ENCODE results near the gene KRTAP4-5. TPM values are rescaled to one million over a fixed set of nuclear protein-coding genes. Genes with fewer than 3 reads are reported as not detected.
"Not testable (repeated sequence)": the region's sequence is repeated elsewhere in the genome, so short reads cannot be mapped to it uniquely, and the experiment has no call there.

KRTAP4-5 gene
- total RNA-seq, 1 experiment from 2014 or later: not detected

DNA sequence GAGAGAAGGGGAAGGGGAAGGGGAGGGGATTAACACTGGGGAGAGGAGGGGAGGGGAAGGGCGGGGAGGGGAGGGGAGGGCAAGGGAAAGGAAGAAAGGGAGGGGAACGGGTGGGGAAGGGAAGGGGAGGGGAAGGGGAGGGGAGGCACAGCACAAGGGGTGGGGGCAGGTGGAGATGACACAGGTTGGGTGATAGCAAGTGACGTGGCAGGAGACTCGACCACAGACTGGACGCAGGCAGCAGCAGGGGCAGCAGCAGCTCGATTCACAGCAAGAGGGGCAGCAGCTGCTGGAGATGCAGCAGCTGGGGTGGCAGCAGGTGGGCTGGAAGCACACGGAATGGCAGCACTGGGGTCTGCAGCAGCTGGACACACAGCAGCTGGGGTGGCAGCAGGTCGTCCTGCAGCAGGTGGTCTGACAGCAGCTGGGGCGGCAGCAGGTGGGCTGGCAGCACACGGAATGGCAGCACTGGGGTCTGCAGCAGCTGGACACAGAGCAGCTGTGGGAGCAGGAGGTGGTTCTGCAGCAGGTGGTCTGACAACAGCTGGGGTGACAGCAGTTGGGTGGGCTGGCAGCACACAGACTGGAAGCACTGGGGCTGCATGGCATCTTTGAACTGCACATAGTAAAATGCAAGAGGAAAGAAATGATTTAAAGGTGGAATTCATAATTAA, 47.9 kb downstream of the KRTAP4-5 start, which contains the start of gene KRTAP4-16:
KRTAP4-16 (minus strand) TSS at position 624 of the 674 bp plus-strand sequence; CDS start at position 624, 0 bp downstream.
- intact Hi-C loops (cut with micrococcal nuclease; ENCODE audit: unreplicated experiment): no loop called here

DNA sequence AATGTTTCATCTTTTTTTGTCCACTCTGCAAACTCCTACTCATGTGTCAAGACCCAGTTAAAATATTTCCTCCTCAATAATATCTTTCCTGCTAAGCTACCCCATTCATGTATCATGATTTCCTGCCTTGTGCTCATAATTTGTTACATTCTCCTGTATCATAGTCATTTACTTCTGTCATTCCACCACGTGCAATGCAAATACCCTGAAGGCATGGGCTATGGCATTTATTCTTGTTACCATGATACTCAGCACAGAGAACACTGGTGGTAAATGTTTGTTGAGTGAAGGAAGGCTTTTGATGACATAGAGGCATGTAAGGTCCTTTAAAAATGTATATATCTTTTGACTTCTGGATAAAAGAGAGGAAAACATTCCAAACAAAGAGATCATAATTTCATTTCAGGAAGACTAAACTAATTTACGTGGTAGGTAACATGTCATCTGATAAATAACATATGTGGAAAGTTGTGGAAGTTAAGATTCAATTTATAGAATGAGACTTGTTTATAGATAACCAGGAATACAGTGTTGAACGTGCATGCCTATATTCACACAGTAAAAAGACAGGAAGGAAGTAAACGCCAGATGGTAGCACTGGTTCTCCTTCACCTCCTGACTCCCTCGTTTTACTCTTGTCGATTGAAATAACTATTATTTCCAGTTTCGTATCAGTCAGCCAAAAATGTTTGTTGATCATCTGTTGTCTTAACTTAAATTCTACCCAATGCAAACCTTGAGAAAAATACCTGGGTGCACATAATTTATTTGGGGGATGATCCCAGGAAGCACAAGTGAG, 49.7 kb downstream of the KRTAP4-5 start:
- POLR2A ChIA-PET; H3K36me3 Mint-ChIP-seq (ENCODE audit: insufficient read depth, unreplicated experiment); BruUV-seq (replicated peaks); H3K4me3 ChIP-seq (ENCODE audit: low read depth, low read length); H3K27me3 Mint-ChIP-seq (ENCODE audit: insufficient read depth, unreplicated experiment); CTCF ChIA-PET; H3K36me3 ChIP-seq (ENCODE audit: control insufficient read depth, insufficient read depth, low read length); H3K4me3 Mint-ChIP-seq (ENCODE audit: unreplicated experiment); intact Hi-C loops (cut with micrococcal nuclease; ENCODE audit: unreplicated experiment); H3K27me3 ChIP-seq (replicated peaks; ENCODE audit: control insufficient read depth, insufficient read depth, low read length); H3K9me3 ChIP-seq; H3K9me3 Mint-ChIP-seq (ENCODE audit: unreplicated experiment): not testable (repeated sequence)
- peaks cover 10% of the 10 kb centered on the region; the same call in 1 of the 2 replicates for H3K4me1 ChIP-seq
- peak overlapping the region; percentile 66 for H3K27ac Mint-ChIP-seq (ENCODE audit: unreplicated experiment)
- DNase-seq: peak; percentile 57 to 60
- H3K4me1 Mint-ChIP-seq (ENCODE audit: low read depth, unreplicated experiment): peaks cover 22% of the 10 kb centered on the region

More for the DNA sequence above, 47.9 kb downstream of the KRTAP4-5 start, which contains the start of gene KRTAP4-16:
- H3K36me3 Mint-ChIP-seq (ENCODE audit: insufficient read depth, unreplicated experiment): no peaks in the 10 kb centered on the region
- peaks cover 22% of the 10 kb centered on the region for H3K4me1 Mint-ChIP-seq (ENCODE audit: low read depth, unreplicated experiment)
- BruUV-seq (replicated peaks): no TSS peak
- Histone ChIP-seq H3K27me3 (replicated peaks; ENCODE audit: control insufficient read depth, insufficient read depth, low read length) (no peaks in the 10 kb centered on the region), H3K9me3 (0 out of 2 replicates have a peak, but pooled peaks cover 4% of the 10 kb centered on the region), H3K4me1 (peaks cover 10% of the 10 kb centered on the region; the same call in 1 of the 2 replicates), H3K36me3 (ENCODE audit: control insufficient read depth, insufficient read depth, low read length) (no peaks in the 10 kb centered on the region), H3K4me3 (ENCODE audit: low read depth, low read length) (no peak within 1 kb of the TSS)
- DNase-seq: no peak
- H3K27me3 Mint-ChIP-seq (ENCODE audit: insufficient read depth, unreplicated experiment): no peaks in the 10 kb centered on the region
- TF ChIP-seq, protein P1, sequence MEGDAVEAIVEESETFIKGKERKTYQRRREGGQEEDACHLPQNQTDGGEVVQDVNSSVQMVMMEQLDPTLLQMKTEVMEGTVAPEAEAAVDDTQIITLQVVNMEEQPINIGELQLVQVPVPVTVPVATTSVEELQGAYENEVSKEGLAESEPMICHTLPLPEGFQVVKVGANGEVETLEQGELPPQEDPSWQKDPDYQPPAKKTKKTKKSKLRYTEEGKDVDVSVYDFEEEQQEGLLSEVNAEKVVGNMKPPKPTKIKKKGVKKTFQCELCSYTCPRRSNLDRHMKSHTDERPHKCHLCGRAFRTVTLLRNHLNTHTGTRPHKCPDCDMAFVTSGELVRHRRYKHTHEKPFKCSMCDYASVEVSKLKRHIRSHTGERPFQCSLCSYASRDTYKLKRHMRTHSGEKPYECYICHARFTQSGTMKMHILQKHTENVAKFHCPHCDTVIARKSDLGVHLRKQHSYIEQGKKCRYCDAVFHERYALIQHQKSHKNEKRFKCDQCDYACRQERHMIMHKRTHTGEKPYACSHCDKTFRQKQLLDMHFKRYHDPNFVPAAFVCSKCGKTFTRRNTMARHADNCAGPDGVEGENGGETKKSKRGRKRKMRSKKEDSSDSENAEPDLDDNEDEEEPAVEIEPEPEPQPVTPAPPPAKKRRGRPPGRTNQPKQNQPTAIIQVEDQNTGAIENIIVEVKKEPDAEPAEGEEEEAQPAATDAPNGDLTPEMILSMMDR (IDR thresholded peaks at IDR 0.05; ENCODE audit: insufficient read depth in 1 of 2, low read depth in 1 of 2, low read length in 1 of 2, severe bottlenecking in 1 of 2, unreplicated experiment in 1 of 2): no peak
- H3K4me3 Mint-ChIP-seq (ENCODE audit: unreplicated experiment): no peak within 1 kb of the TSS
- CTCF ChIA-PET: no interaction called here
- POLR2A ChIA-PET: no interaction called here
- no peak within 1 kb of the TSS for H3K27ac Mint-ChIP-seq (ENCODE audit: unreplicated experiment)
- H3K9me3 Mint-ChIP-seq (ENCODE audit: unreplicated experiment): no peaks in the 10 kb centered on the region

Other genes starting within 250 kb of the KRTAP4-5 start
- 43.6 and 47.1 TPM in 2 replicates for gene KRT23, start 212.2 kb downstream of the KRTAP4-5 start, total RNA-seq (2022)
- not detected in 2 replicates for gene KRT39, start 182.9 kb downstream of the KRTAP4-5 start, total RNA-seq (2022)
- gene KRT40, start 165.5 kb downstream of the KRTAP4-5 start, total RNA-seq (2022): not detected in 2 replicates
- gene KRTAP3-3, start 155.7 kb downstream of the KRTAP4-5 start, total RNA-seq (2022): not detected in 2 replicates
- gene KRTAP3-2, start 149.9 kb downstream of the KRTAP4-5 start, total RNA-seq (2022): not detected in 2 replicates
- gene KRTAP3-1, start 140.7 kb downstream of the KRTAP4-5 start, total RNA-seq (2022): 7.4 and 7.9 TPM in 2 replicates
- gene KRTAP1-5, start 122.6 kb downstream of the KRTAP4-5 start, total RNA-seq (2022): not detected in 2 replicates
- gene KRTAP1-4, start 119.6 kb downstream of the KRTAP4-5 start, total RNA-seq (2022): not detected in 2 replicates
- not detected in 2 replicates for gene KRTAP1-3, start 115.0 kb downstream of the KRTAP4-5 start, total RNA-seq (2022)
- not detected in 2 replicates for gene KRTAP1-1, start 108.4 kb downstream of the KRTAP4-5 start, total RNA-seq (2022)
- gene KRTAP2-1, start 102.5 kb downstream of the KRTAP4-5 start, total RNA-seq (2022): not detected in 2 replicates
- gene KRTAP2-2, start 94.6 kb downstream of the KRTAP4-5 start, total RNA-seq (2022): not detected in 2 replicates
- 3.7 and 4.9 TPM in 2 replicates for gene KRTAP2-3, start 89.7 kb downstream of the KRTAP4-5 start, total RNA-seq (2022)
- gene KRTAP2-4, start 83.9 kb downstream of the KRTAP4-5 start, total RNA-seq (2022): not detected in 2 replicates
- gene KRTAP4-7, start 65.7 kb downstream of the KRTAP4-5 start, total RNA-seq (2022): not detected in 2 replicates
- gene KRTAP4-8, start 51.7 kb downstream of the KRTAP4-5 start, total RNA-seq (2022): not detected in 2 replicates
- gene KRTAP4-16, start 47.6 kb downstream of the KRTAP4-5 start, total RNA-seq (2022): not detected in 2 replicates
- not detected in 2 replicates for gene KRTAP4-9, start 44.4 kb downstream of the KRTAP4-5 start, total RNA-seq (2022)
- not detected in 2 replicates for gene KRTAP4-11, start 31.5 kb downstream of the KRTAP4-5 start, total RNA-seq (2022)
- not detected in 2 replicates for gene KRTAP4-12, start 25.6 kb downstream of the KRTAP4-5 start, total RNA-seq (2022)
- gene KRTAP4-6, start 9.3 kb downstream of the KRTAP4-5 start, total RNA-seq (2022): not detected in 2 replicates
- not detected in 2 replicates for gene KRTAP4-4, start 10.9 kb upstream of the KRTAP4-5 start, total RNA-seq (2022)
- gene KRTAP4-3, start 18.4 kb upstream of the KRTAP4-5 start, total RNA-seq (2022): not detected in 2 replicates
- gene KRTAP4-2, start 28.4 kb upstream of the KRTAP4-5 start, total RNA-seq (2022): not detected in 2 replicates
- gene KRTAP4-1, start 35.1 kb upstream of the KRTAP4-5 start, total RNA-seq (2022): 0.49 TPM in 1 of 2 replicates, not detected in the other
- not detected in 2 replicates for gene KRTAP9-1, start 40.1 kb upstream of the KRTAP4-5 start, total RNA-seq (2022)
- not detected in 2 replicates for gene KRTAP9-2, start 76.8 kb upstream of the KRTAP4-5 start, total RNA-seq (2022)
- gene KRTAP9-3, start 82.6 kb upstream of the KRTAP4-5 start, total RNA-seq (2022): not detected in 2 replicates
- gene KRTAP9-8, start 88.2 kb upstream of the KRTAP4-5 start, total RNA-seq (2022): not detected in 2 replicates
- not detected in 2 replicates for gene KRTAP9-4, start 99.9 kb upstream of the KRTAP4-5 start, total RNA-seq (2022)
- gene KRTAP9-9, start 105.6 kb upstream of the KRTAP4-5 start, total RNA-seq (2022): not detected in 2 replicates
- not detected in 2 replicates for gene KRTAP9-6, start 115.6 kb upstream of the KRTAP4-5 start, total RNA-seq (2022)
- not detected in 2 replicates for gene KRTAP9-7, start 125.9 kb upstream of the KRTAP4-5 start, total RNA-seq (2022)
- gene KRTAP29-1, start 153.0 kb upstream of the KRTAP4-5 start, total RNA-seq (2022): not detected in 2 replicates
- gene KRTAP16-1, start 159.5 kb upstream of the KRTAP4-5 start, total RNA-seq (2022): not detected in 2 replicates
- gene KRTAP17-1, start 165.9 kb upstream of the KRTAP4-5 start, total RNA-seq (2022): not detected in 2 replicates
- not detected in 2 replicates for gene KRT33A, start 201.0 kb upstream of the KRTAP4-5 start, total RNA-seq (2022)
- not detected in 2 replicates for gene KRT33B, start 220.0 kb upstream of the KRTAP4-5 start, total RNA-seq (2022)
- not detected in 2 replicates for gene KRT34, start 232.5 kb upstream of the KRTAP4-5 start, total RNA-seq (2022)
- not detected in 2 replicates for gene KRT31, start 247.8 kb upstream of the KRTAP4-5 start, total RNA-seq (2022)